MM.1S (cell line): ENCODE data around the gene ARHGAP23.
A peak's percentile ranks its signal among the peaks of the same experiment; 100 is the strongest.

Experiments used
- DNase-seq: peaks from one replicate; pipeline ENCODE4 v3.0.0-alpha.2; 2015
- H2AFZ ChIP-seq: fragments of 300-600 bp; sonication (generic); 2 replicates; pipeline ENCODE4 v1.6.0; 2016; ENCODE audit warnings: antibody characterized with exemption, low read length
- H3F3A ChIP-seq: fragments of 300-600 bp; sonication (generic); 2 replicates; pipeline ENCODE4 v1.6.1; 2016; ENCODE audit warnings: mild to moderate bottlenecking, antibody characterized with exemption, low read length, moderate library complexity, mixed read lengths; ENCODE audit not compliant: insufficient read depth
- H3K27ac ChIP-seq: fragments of 300-600 bp; sonication (generic); 2 replicates; pipeline ENCODE4 v1.5.1; 2016; ENCODE audit warnings: mild to moderate bottlenecking, low read length
- H3K27me3 ChIP-seq: fragments of 300-600 bp; sonication (generic); replicated peaks from 2 replicates; pipeline ENCODE4 v1.6.0; 2016; ENCODE audit warnings: low read length; ENCODE audit not compliant: insufficient read depth
- H3K36me3 ChIP-seq: fragments of 300-600 bp; sonication (generic); replicated peaks from 2 replicates; pipeline ENCODE4 v1.6.1; 2016; ENCODE audit warnings: mild to moderate bottlenecking, low read length, mixed read lengths; ENCODE audit not compliant: insufficient read depth
- H3K4me1 ChIP-seq: fragments of 300-600 bp; sonication (generic); 2 replicates; pipeline ENCODE4 v1.6.1; 2016; ENCODE audit warnings: low read length, mixed read lengths
- H3K4me2 ChIP-seq: fragments of 300-600 bp; sonication (generic); 2 replicates; pipeline ENCODE4 v1.6.0; 2016; ENCODE audit warnings: low read depth, low read length
- H3K4me3 ChIP-seq: fragments of 300-600 bp; sonication (generic); 2 replicates; pipeline ENCODE4 v1.5.1; 2016; ENCODE audit warnings: low read length, mixed read lengths
- H3K79me2 ChIP-seq: fragments of 300-600 bp; sonication (generic); 2 replicates; pipeline ENCODE4 v1.6.1; 2016; ENCODE audit warnings: mixed run types, low read length, mixed read lengths
- H3K9ac ChIP-seq: fragments of 300-600 bp; sonication (generic); 2 replicates; pipeline ENCODE4 v1.6.1; 2016; ENCODE audit warnings: low read length, mixed read lengths
- H3K9me2 ChIP-seq: fragments of 300-600 bp; sonication (generic); replicated peaks from 2 replicates; pipeline ENCODE4 v1.6.1; 2016; ENCODE audit warnings: mild to moderate bottlenecking, low read length, mixed read lengths; ENCODE audit not compliant: insufficient read depth
- H3K9me3 ChIP-seq: fragments of 300-600 bp; sonication (generic); replicated peaks from 2 replicates; pipeline ENCODE4 v1.6.1; 2016; ENCODE audit warnings: mild to moderate bottlenecking, low read length, mixed read lengths; ENCODE audit not compliant: insufficient read depth
- H4K20me1 ChIP-seq: fragments of 300-600 bp; sonication (generic); 2 replicates; pipeline ENCODE4 v1.6.1; 2016; ENCODE audit warnings: mild to moderate bottlenecking, low read length, moderate library complexity, mixed read lengths; ENCODE audit not compliant: insufficient read depth
- CTCF ChIP-seq: fragments of 300-600 bp; sonication (generic); IDR thresholded peaks from 2 replicates; pipeline ENCODE4 v1.5.1; 2016; ENCODE audit warnings: antibody characterized with exemption, low read length, mixed read lengths
- EZH2 ChIP-seq: fragments of 300-600 bp; sonication (generic); optimal IDR thresholded peaks from 2 replicates; pipeline ENCODE3; 2017; ENCODE audit warnings: low read depth, mild to moderate bottlenecking, antibody characterized with exemption, low read length, mixed read lengths
- EZH2phosphoT487 ChIP-seq: fragments of 300-600 bp; sonication (generic); IDR thresholded peaks from 2 replicates; pipeline ENCODE4 v1.6.1; 2018; ENCODE audit warnings: antibody characterized with exemption, low read length

The ARHGAP23 gene

GRCh38 chr17:38444151-38444550 is 15.9 kb downstream of the ARHGAP23 start:
- Histone ChIP-seq H3K9ac (peak overlapping the region; percentile 41; the same call in 1 of the 2 replicates), H3K9me3 (no peaks in the 10 kb centered on the region), H3K79me2 (peaks cover 91% of the 10 kb centered on the region), H3K27me3 (no peaks in the 10 kb centered on the region), H3K4me2 (peak overlapping the region; percentile 97), H3K9me2 (no peaks in the 10 kb centered on the region), H3K36me3 (no peaks in the 10 kb centered on the region), H3F3A (peaks cover 16% of the 10 kb centered on the region), H3K4me1 (peaks cover 36% of the 10 kb centered on the region), H2AFZ (0 out of 2 replicates have a peak overlapping the region, but pooled peaks have one; percentile 25), H3K4me3 (peak overlapping the region; percentile 49), H3K27ac (peak overlapping the region; percentile 78; the same call in 1 of the 2 replicates), H4K20me1 (no peaks in the 10 kb centered on the region)
- TF ChIP-seq CTCF, result peak; percentile 93
- no peak for TF ChIP-seq EZH2
- DNase-seq, result peak; percentile 73

GRCh38 chr17:38447502-38448085 is 19.3 kb downstream of the ARHGAP23 start:
- peaks cover 14% of the 10 kb centered on the region for H3F3A ChIP-seq

GRCh38 chr17:38448208-38448771 is 20.0 kb downstream of the ARHGAP23 start:
- H3K9ac ChIP-seq, result no peak overlapping the region
- no peak overlapping the region for H3K27ac ChIP-seq
- DNase-seq, result no peak
- no peaks in the 10 kb centered on the region for H3K9me2 ChIP-seq
- no peak overlapping the region for H2AFZ ChIP-seq
- H3K36me3 ChIP-seq, result no peaks in the 10 kb centered on the region
- H3K4me1 ChIP-seq, result peaks cover 10% of the 10 kb centered on the region
- H3K4me2 ChIP-seq, result no peak overlapping the region
- no peaks in the 10 kb centered on the region for H3K27me3 ChIP-seq
- H3F3A ChIP-seq, result peaks cover 7% of the 10 kb centered on the region
- H3K9me3 ChIP-seq, result no peaks in the 10 kb centered on the region
- peaks cover 92% of the 10 kb centered on the region for H3K79me2 ChIP-seq
- no peak for TF ChIP-seq EZH2phosphoT487
- no peak for TF ChIP-seq CTCF
- TF ChIP-seq EZH2, result no peak
- H3K4me3 ChIP-seq, result no peak overlapping the region
- no peaks in the 10 kb centered on the region for H4K20me1 ChIP-seq

More at GRCh38 chr17:38447502-38448085, 19.3 kb downstream of the ARHGAP23 start:
- Histone ChIP-seq H3K9me3 (no peaks in the 10 kb centered on the region), H3K79me2 (peaks cover 91% of the 10 kb centered on the region), H2AFZ (no peak overlapping the region), H3K4me2 (no peak overlapping the region), H3K4me1 (peaks cover 17% of the 10 kb centered on the region), H3K9ac (no peak overlapping the region), H3K27me3 (no peaks in the 10 kb centered on the region), H4K20me1 (no peaks in the 10 kb centered on the region), H3K27ac (no peak overlapping the region), H3K9me2 (no peaks in the 10 kb centered on the region), H3K36me3 (no peaks in the 10 kb centered on the region), H3K4me3 (no peak overlapping the region)
- TF ChIP-seq EZH2phosphoT487, result no peak
- no peak for TF ChIP-seq CTCF
- no peak for TF ChIP-seq EZH2
- DNase-seq, result no peak
